Lower leg skin (tissue), 3 donors: ENCODE measurements around the gene EN2.

Experiments
- CTCF ChIP-seq, 3 donors: fragments of 450-650 bp; IDR thresholded peaks; one replicate each; pipeline ENCODE4 v1.5.1; 2016; ENCODE audit warnings: antibody characterized with exemption in 3 of 3, mild to moderate bottlenecking in 3 of 3, moderate library complexity in 2 of 3
- POLR2A ChIP-seq, 2 donors: fragments of 450-650 bp; IDR thresholded peaks; one replicate each; pipeline ENCODE4 v1.6.1; 2016 to 2017; ENCODE audit warnings: antibody characterized with exemption in 2 of 2, mild to moderate bottlenecking in 1 of 2, moderate library complexity in 1 of 2

GRCh38 chr7:155429651-155430050, 28.3 kb upstream of the EN2 start:
- no peak for TF ChIP-seq CTCF (IDR thresholded peaks at IDR 0.05)
- no peak for TF ChIP-seq POLR2A (IDR thresholded peaks at IDR 0.05)
